GM23338 (cell line): Measurements from ENCODE around the gene SOX13. TPM values are rescaled to one million over a fixed set of nuclear protein-coding genes. Genes with fewer than 3 reads are reported as not detected.

Experiments
- ATAC-seq: fragments of 200-7000 bp; cut with Tn5 transposase; 3 replicates; pipeline ENCODE4 v1.9.1; 2020
- DNase-seq: peaks from one replicate; pipeline ENCODE4 v3.0.0-alpha.2; 2015; ENCODE audit warnings: low spot score
- H2AFZ ChIP-seq: fragments of 200-600 bp; sonication (generic); 2 replicates; pipeline ENCODE4 v1.8.0; 2016; ENCODE audit warnings: antibody characterized with exemption, mild to moderate bottlenecking, moderate library complexity
- H3F3A ChIP-seq: fragments of 200-600 bp; sonication (generic); replicated peaks from 2 replicates; pipeline ENCODE4 v1.8.0; 2017; ENCODE audit warnings: antibody characterized with exemption, mixed run types, low read depth
- H3K27ac ChIP-seq: fragments of 200-600 bp; sonication (generic); 2 replicates; pipeline ENCODE4 v1.6.1; 2016; ENCODE audit warnings: low read depth
- H3K27me3 ChIP-seq: fragments of 200-600 bp; sonication (generic); 2 replicates; pipeline ENCODE4 v1.8.0; 2016; ENCODE audit warnings: mild to moderate bottlenecking, mixed run types, moderate library complexity; ENCODE audit not compliant: insufficient read depth
- H3K36me3 ChIP-seq: fragments of 200-600 bp; sonication (generic); 2 replicates; pipeline ENCODE4 v1.8.0; 2016; ENCODE audit warnings: mild to moderate bottlenecking; ENCODE audit not compliant: insufficient read depth
- H3K4me1 ChIP-seq: fragments of 200-600 bp; sonication (generic); 2 replicates; pipeline ENCODE4 v1.8.0; 2016; ENCODE audit warnings: mild to moderate bottlenecking, moderate library complexity; ENCODE audit not compliant: insufficient read depth
- H3K4me2 ChIP-seq: fragments of 200-600 bp; sonication (generic); 2 replicates; pipeline ENCODE4 v1.7.1; 2017; ENCODE audit warnings: mixed run types
- H3K4me3 ChIP-seq: fragments of 200-600 bp; sonication (generic); 2 replicates; pipeline ENCODE4 v1.6.1; 2016; ENCODE audit warnings: mixed run types
- H3K79me2 ChIP-seq: fragments of 200-600 bp; sonication (generic); replicated peaks from 2 replicates; pipeline ENCODE4 v1.8.0; 2017; ENCODE audit warnings: mild to moderate bottlenecking; ENCODE audit not compliant: insufficient read depth
- H3K9me2 ChIP-seq: fragments of 200-600 bp; sonication (generic); 2 replicates; pipeline ENCODE4 v1.8.0; 2017; ENCODE audit not compliant: insufficient read depth
- H4K20me1 ChIP-seq: fragments of 200-600 bp; sonication (generic); replicated peaks from 2 replicates; pipeline ENCODE4 v1.8.0; 2017; ENCODE audit warnings: mild to moderate bottlenecking; ENCODE audit not compliant: insufficient read depth
- H3K27ac Mint-ChIP-seq: 2 replicates; pipeline ENCODE4 v1.8.0; 2020; ENCODE audit warnings: inconsistent platforms, mild to moderate bottlenecking, moderate library complexity, mixed read lengths
- H3K27me3 Mint-ChIP-seq: 3 replicates; pipeline ENCODE4 v1.8.0; 2022; ENCODE audit warnings: low read depth, mild to moderate bottlenecking, moderate library complexity, mixed read lengths, inconsistent platforms; ENCODE audit not compliant: insufficient read depth, poor library complexity
- H3K36me3 Mint-ChIP-seq: 3 replicates; pipeline ENCODE4 v1.8.0; 2021; ENCODE audit warnings: low read depth, mild to moderate bottlenecking, inconsistent platforms, moderate library complexity, mixed read lengths
- H3K4me1 Mint-ChIP-seq: 3 replicates; pipeline ENCODE4 v1.8.0; 2020; ENCODE audit warnings: mild to moderate bottlenecking, inconsistent platforms, mixed read lengths
- H3K4me3 Mint-ChIP-seq: 3 replicates; pipeline ENCODE4 v1.8.0; 2021; ENCODE audit warnings: moderate library complexity, mild to moderate bottlenecking, inconsistent platforms, mixed read lengths
- H3K9me3 Mint-ChIP-seq: 3 replicates; pipeline ENCODE4 v1.8.0; 2020; ENCODE audit warnings: moderate library complexity, mild to moderate bottlenecking, inconsistent platforms, mixed read lengths
- CREB1 ChIP-seq: fragments of 250-450 bp; sonication (Bioruptor Pico); IDR thresholded peaks from 2 replicates; pipeline ENCODE4 v1.5.0; 2020; ENCODE audit warnings: low read depth, mild to moderate bottlenecking, moderate library complexity
- CTCF ChIP-seq, 2 experiments: fragments of 200-600 bp in 1 of 2; sonication (generic) in 1 of 2; conservative IDR thresholded peaks; 2 replicates each; pipeline versions ENCODE4 v1.5.1 to v1.6.1; 2016 to 2017; ENCODE audit warnings: antibody characterized with exemption in 2 of 2, low read depth in 2 of 2, mild to moderate bottlenecking in 2 of 2, moderate library complexity in 1 of 2
- ETS1 ChIP-seq: IDR thresholded peaks from 2 replicates; pipeline ENCODE4 v1.6.1; 2016; ENCODE audit warnings: antibody characterized with exemption
- EZH2 ChIP-seq: fragments of 200-600 bp; sonication (generic); IDR thresholded peaks from one replicate; pipeline ENCODE4 v1.8.0; 2017; ENCODE audit warnings: antibody characterized with exemption, mild to moderate bottlenecking, low read depth; ENCODE audit not compliant: unreplicated experiment
- EZH2phosphoT487 ChIP-seq: fragments of 200-600 bp; sonication (generic); IDR thresholded peaks from one replicate; pipeline ENCODE4 v1.8.1; 2018; ENCODE audit warnings: antibody characterized with exemption; ENCODE audit not compliant: unreplicated experiment
- JUNB ChIP-seq: IDR thresholded peaks from one replicate; pipeline ENCODE4 v1.6.1; 2016; ENCODE audit warnings: antibody characterized with exemption; ENCODE audit not compliant: unreplicated experiment
- NANOG ChIP-seq: IDR thresholded peaks from 2 replicates; pipeline ENCODE4 v1.6.1; 2016; ENCODE audit warnings: antibody characterized with exemption, borderline replicate concordance
- POLR2AphosphoS5 ChIP-seq: IDR thresholded peaks from 2 replicates; pipeline ENCODE4 v1.6.1; 2016; ENCODE audit warnings: antibody characterized with exemption, low read depth
- REST ChIP-seq: IDR thresholded peaks from one replicate; pipeline ENCODE4 v1.6.1; 2018; ENCODE audit warnings: antibody characterized with exemption; ENCODE audit not compliant: unreplicated experiment
- STAT1 ChIP-seq: IDR thresholded peaks from one replicate; pipeline ENCODE4 v1.6.1; 2016; ENCODE audit warnings: antibody characterized with exemption; ENCODE audit not compliant: unreplicated experiment
- ZNF114 ChIP-seq: fragments of 250-450 bp; sonication (Bioruptor Pico); IDR thresholded peaks from 2 replicates; pipeline ENCODE4 v1.5.0; 2020; ENCODE audit warnings: mild to moderate bottlenecking, moderate library complexity
- ZNF462 ChIP-seq: fragments of 250-450 bp; sonication (Bioruptor Pico); IDR thresholded peaks from 2 replicates; pipeline ENCODE4 v1.5.0; 2020; ENCODE audit warnings: mild to moderate bottlenecking, moderate library complexity
- polyA plus RNA-seq: library from polyadenylated mRNA; unstranded; fragments of >200 nt; fragmentation: Nextera tagmentation; extraction: Ambion mirVana; gene quantifications from 2 replicates; pipeline ENCODE4 v1.2.1, GENCODE V29; 2016
- total RNA-seq: library from RNA; depleted of rRNA; stranded (reverse); fragments of >200 nt; shearing (Covaris generic); gene quantifications from 2 replicates; pipeline ENCODE4 v1.2.3, GENCODE V29; 2014

Gene SOX13
- total and polyA plus RNA-seq, 2 experiments from 2014 or later: 28.6 to 123 TPM

- H3K4me3 Mint-ChIP-seq: no peak overlapping the region
- peaks cover 14% of the 10 kb centered on the region for H3K9me3 Mint-ChIP-seq
- peaks cover 20% of the 10 kb centered on the region for H3K27me3 Mint-ChIP-seq
- no peak for ATAC-seq
- TF ChIP-seq POLR2AphosphoS5 (no peak), NANOG (no peak), REST (no peak), EZH2 (no peak), STAT1 (no peak), ETS1 (no peak), JUNB (no peak), ZNF114 (CRISPR knock-in tag) (no peak), EZH2phosphoT487 (no peak), CTCF (conservative IDR thresholded peaks at IDR 0.05; ENCODE audit: low read depth in 2 of 2) (no peak), CREB1 (CRISPR knock-in tag) (no peak), ZNF462 (CRISPR knock-in tag) (no peak)
- H3K36me3 ChIP-seq: no peaks in the 10 kb centered on the region
- H3K27ac Mint-ChIP-seq: no peak overlapping the region
- peaks cover 10% of the 10 kb centered on the region for H3K36me3 Mint-ChIP-seq
- H3K4me2 ChIP-seq: no peak overlapping the region
- H3K9me2 ChIP-seq: no peaks in the 10 kb centered on the region; the same call in 1 of the 2 replicates
- no peak for DNase-seq
- peaks cover 29% of the 10 kb centered on the region for H3K79me2 ChIP-seq
- peaks cover 11% of the 10 kb centered on the region for H4K20me1 ChIP-seq
- peaks cover 35% of the 10 kb centered on the region for H3K4me1 ChIP-seq
- H3K4me1 Mint-ChIP-seq: peaks cover 30% of the 10 kb centered on the region
- H3K4me3 ChIP-seq: no peak overlapping the region
- H3K27me3 ChIP-seq: peaks cover 10% of the 10 kb centered on the region; the same call in 1 of the 2 replicates
- no peak overlapping the region for H3K27ac ChIP-seq
- H3F3A ChIP-seq: 0 out of 2 replicates have a peak, but pooled peaks cover 13% of the 10 kb centered on the region
- no peak overlapping the region for H2AFZ ChIP-seq
These were observed 2.0 kb upstream of the SOX13 start for GRCh38 chr1:204070895-204071294.
